GM12878 (cell line): ENCODE data around the gene MST1R. TPM values are rescaled to one million over a fixed set of nuclear protein-coding genes. Genes with fewer than 3 reads are reported as not detected.
A peak's percentile ranks its signal among the peaks of the same experiment; 100 is the strongest.

Experiments
- ATF2 ChIP-seq: IDR thresholded peaks from 2 replicates; pipeline ENCODE4 v1.6.1; 2012; ENCODE audit warnings: low read length, inconsistent platforms
- CEBPZ ChIP-seq: fragments of 150-350 bp; IDR thresholded peaks from 2 replicates; pipeline ENCODE4 v1.6.1; 2016; ENCODE audit warnings: low read depth, low read length
- EED ChIP-seq: sonication (generic); IDR thresholded peaks from 2 replicates; pipeline ENCODE4 v1.6.1; 2016; ENCODE audit warnings: antibody characterized with exemption, low read depth
- EGR1 ChIP-seq, 2 experiments: IDR thresholded peaks; 1 replicate in 1 of 2; 2 replicates in 1 of 2; pipeline ENCODE4 v1.6.1; 2011 to 2012; ENCODE audit warnings: low read depth in 2 of 2, low read length in 2 of 2, borderline replicate concordance in 1 of 2, mild to moderate bottlenecking in 1 of 2, moderate library complexity in 1 of 2
- GABPA ChIP-seq: IDR thresholded peaks from 2 replicates; pipeline ENCODE4 v1.6.1; 2014; ENCODE audit warnings: antibody characterized with exemption, low read depth, mild to moderate bottlenecking, inconsistent platforms
- IRF4 ChIP-seq: IDR thresholded peaks from 2 replicates; pipeline ENCODE4 v1.6.1; 2011; ENCODE audit warnings: low read depth, low read length
- JUND ChIP-seq: IDR thresholded peaks from 2 replicates; pipeline ENCODE4 v1.6.1; 2012; ENCODE audit warnings: low read depth, mild to moderate bottlenecking, low read length, improper control_type of control experiment, moderate library complexity
- KLF5 ChIP-seq: fragments of 450-650 bp; IDR thresholded peaks from 2 replicates; pipeline ENCODE4 v1.6.1; 2014; ENCODE audit warnings: mild to moderate bottlenecking; ENCODE audit not compliant: partially characterized antibody
- MEF2B ChIP-seq: fragments of 450-650 bp; IDR thresholded peaks from 2 replicates; pipeline ENCODE4 v1.6.1; 2018; ENCODE audit warnings: mild to moderate bottlenecking, moderate library complexity; ENCODE audit not compliant: partially characterized antibody, poor library complexity, severe bottlenecking
- MLLT1 ChIP-seq: fragments of 450-650 bp; IDR thresholded peaks from 2 replicates; pipeline ENCODE4 v1.6.1; 2016; ENCODE audit warnings: mild to moderate bottlenecking
- RELA ChIP-seq: fragments of 450-650 bp; IDR thresholded peaks from 2 replicates; pipeline ENCODE4 v1.8.0; 2014; ENCODE audit warnings: borderline replicate concordance; ENCODE audit not compliant: partially characterized antibody
- SP1 ChIP-seq: IDR thresholded peaks from one replicate; pipeline ENCODE4 v1.6.1; 2011; ENCODE audit warnings: low read depth, low read length
- SUZ12 ChIP-seq: fragments of 200-600 bp; sonication (generic); IDR thresholded peaks from one replicate; pipeline ENCODE4 v1.6.1; 2018; ENCODE audit warnings: antibody characterized with exemption, mild to moderate bottlenecking; ENCODE audit not compliant: unreplicated experiment
- YBX1 ChIP-seq: fragments of 450-650 bp; IDR thresholded peaks from 2 replicates; pipeline ENCODE4 v1.6.1; 2016; ENCODE audit warnings: antibody characterized with exemption
- ZBTB11 ChIP-seq: fragments of 450-650 bp; formaldehyde crosslinking; IDR thresholded peaks from 2 replicates; pipeline ENCODE4 v1.5.0; 2022; ENCODE audit warnings: mild to moderate bottlenecking, missing genetic modification characterization
- ZNF24 ChIP-seq: fragments of 450-650 bp; IDR thresholded peaks from 2 replicates; pipeline ENCODE4 v1.6.1; 2017; ENCODE audit warnings: antibody characterized with exemption, mild to moderate bottlenecking
- polyA plus RNA-seq, 11 experiments: library from polyadenylated mRNA; depleted of rRNA in 4 of 11; unstranded in 6 of 11; stranded (reverse) in 5 of 11; fragments of >200 nt; fragmentation: Nextera tagmentation in 4 of 11; fragmentation: Illumina TruSeq in 1 of 11; extraction: Ambion mirVana in 4 of 11; extraction: Trizol in 1 of 11; gene quantifications; 1 replicate in 1 of 11; 2 replicates in 10 of 11; pipeline versions ENCODE4 v1.2.1 to v1.2.3, GENCODE V29; 2011 to 2016; ENCODE audit warnings: inconsistent platforms in 2 of 11, missing spikeins in 2 of 11, low read depth in 1 of 11
- total RNA-seq, 4 experiments: library from RNA; depleted of rRNA in 3 of 4; stranded (reverse); fragments of >200 nt in 3 of 4; fragmentation: Illumina TruSeq in 1 of 4; extraction: Trizol in 1 of 4; gene quantifications; 2 replicates each; pipeline versions ENCODE4 v1.2.1 to v1.2.3, GENCODE V29; 2013 to 2021

The MST1R gene
- total and polyA plus RNA-seq, 10 of the 15 experiments (the other 5 are each of a cell fraction or from before 2014, with no cell fraction given) = 0.40 to 5.6 (median 1.2) TPM

GRCh38 chr3:49856181-49857005 is 47.3 kb downstream of the MST1R start, which contains the start of gene TRAIP (continued):
- TF ChIP-seq GABPA (peak; percentile 98), YBX1 (no peak), MEF2B (peak; percentile 88), EGR1 (IDR thresholded peaks at IDR 0.05; ENCODE audit: borderline replicate concordance in 1 of 2, low read depth in 2 of 2, low read length in 2 of 2) (peak; percentile 36 to 79), JUND (no peak), MLLT1 (0 out of 2 replicates have a peak, but pooled peaks have one; percentile 50), RELA (peak; percentile 32), ZNF24 (no peak), KLF5 (no peak), SUZ12 (no peak), EED (no peak), SP1 (peak; percentile 86), ZBTB11 (CRISPR knock-in tag) (no peak), CEBPZ (peak; percentile 62; the same call in 1 of the 2 replicates), ATF2 (no peak), IRF4 (no peak)
